HUES6 (cell line): ENCODE data around the gene UBTD1.

ENCODE experiments used
- H3K27ac ChIP-seq: 2 replicates; pipeline ENCODE4 v1.7.0; 2013; ENCODE audit warnings: low read depth, mild to moderate bottlenecking, low read length, inconsistent platforms
- H3K27me3 ChIP-seq: 2 replicates; pipeline ENCODE4 v1.6.1; 2013; ENCODE audit warnings: low read length; ENCODE audit not compliant: control insufficient read depth, insufficient read depth
- H3K36me3 ChIP-seq: 2 replicates; pipeline ENCODE4 v1.6.1; 2013; ENCODE audit warnings: low read length; ENCODE audit not compliant: control insufficient read depth, insufficient read depth
- H3K4me1 ChIP-seq: 2 replicates; pipeline ENCODE4 v1.6.1; 2013; ENCODE audit warnings: low read length; ENCODE audit not compliant: control insufficient read depth, insufficient read depth
- H3K4me3 ChIP-seq: 2 replicates; pipeline ENCODE4 v1.5.1; 2013; ENCODE audit warnings: low read depth, low read length
- H3K9ac ChIP-seq: one replicate; pipeline ENCODE4 v1.6.1; 2013; ENCODE audit warnings: mild to moderate bottlenecking, low read length
- H3K9me3 ChIP-seq: 2 replicates; pipeline ENCODE4 v1.6.1; 2013; ENCODE audit warnings: low read depth, low read length; ENCODE audit not compliant: control insufficient read depth, insufficient read depth

The UBTD1 gene

GRCh38 chr10:97607095-97607636 lies 108.4 kb downstream of the UBTD1 start:
- H3K36me3 ChIP-seq: no peaks in the 10 kb centered on the region
- H3K27ac ChIP-seq: no peak overlapping the region
- H3K4me1 ChIP-seq: peaks cover 10% of the 10 kb centered on the region
- H3K9ac ChIP-seq: no peak overlapping the region
- H3K27me3 ChIP-seq: no peaks in the 10 kb centered on the region
- no peak overlapping the region for H3K4me3 ChIP-seq
- H3K9me3 ChIP-seq: no peaks in the 10 kb centered on the region

- Histone ChIP-seq H3K4me1 (peaks cover 12% of the 10 kb centered on the region), H3K4me3 (no peak overlapping the region), H3K9ac (no peak overlapping the region), H3K9me3 (no peaks in the 10 kb centered on the region), H3K27me3 (no peaks in the 10 kb centered on the region), H3K36me3 (no peaks in the 10 kb centered on the region), H3K27ac (no peak overlapping the region)
These were observed 110.4 kb downstream of the UBTD1 start for GRCh38 chr10:97608991-97609561.

- H3K36me3 ChIP-seq: peaks cover 7% of the 10 kb centered on the region; the same call in 1 of the 2 replicates
- peaks cover 12% of the 10 kb centered on the region for H3K4me1 ChIP-seq
- H3K27ac ChIP-seq: no peak overlapping the region
- no peak overlapping the region for H3K9ac ChIP-seq
- no peaks in the 10 kb centered on the region for H3K27me3 ChIP-seq
- no peaks in the 10 kb centered on the region for H3K9me3 ChIP-seq
- no peak overlapping the region for H3K4me3 ChIP-seq
These were observed 112.7 kb downstream of the UBTD1 start for GRCh38 chr10:97611473-97611872.

- H3K9me3 ChIP-seq: no peaks in the 10 kb centered on the region
- H3K27ac ChIP-seq: no peak overlapping the region
- H3K9ac ChIP-seq: no peak overlapping the region
- H3K27me3 ChIP-seq: no peaks in the 10 kb centered on the region
- H3K4me3 ChIP-seq: no peak overlapping the region
- H3K4me1 ChIP-seq: peaks cover 12% of the 10 kb centered on the region
- H3K36me3 ChIP-seq: peaks cover 7% of the 10 kb centered on the region; the same call in 1 of the 2 replicates
These were observed 113.7 kb downstream of the UBTD1 start for GRCh38 chr10:97612386-97612785.

- H3K27me3 ChIP-seq: no peaks in the 10 kb centered on the region
- no peaks in the 10 kb centered on the region for H3K4me1 ChIP-seq
- no peak overlapping the region for H3K4me3 ChIP-seq
- H3K9ac ChIP-seq: no peak overlapping the region
- H3K36me3 ChIP-seq: peaks cover 7% of the 10 kb centered on the region; the same call in 1 of the 2 replicates
- no peak overlapping the region for H3K27ac ChIP-seq
- H3K9me3 ChIP-seq: no peaks in the 10 kb centered on the region
These were observed 119.6 kb downstream of the UBTD1 start for GRCh38 chr10:97618285-97618684.

GRCh38 chr10:97618733-97619132 lies 120.0 kb downstream of the UBTD1 start:
- H3K27ac ChIP-seq: no peak overlapping the region
- no peak overlapping the region for H3K9ac ChIP-seq
- no peaks in the 10 kb centered on the region for H3K4me1 ChIP-seq
- no peaks in the 10 kb centered on the region for H3K9me3 ChIP-seq
- H3K27me3 ChIP-seq: no peaks in the 10 kb centered on the region
- no peak overlapping the region for H3K4me3 ChIP-seq
- peaks cover 7% of the 10 kb centered on the region; the same call in 1 of the 2 replicates for H3K36me3 ChIP-seq
